Neural progenitor cell (in vitro differentiated cells): ENCODE data around the gene ZNF200. TPM values are rescaled to one million over a fixed set of nuclear protein-coding genes. Genes with fewer than 3 reads are reported as not detected.

Experiments
- DNase-seq: peaks from one replicate; pipeline ENCODE4 v3.0.0-alpha.2; 2016; ENCODE audit warnings: low spot score
- H2AFZ ChIP-seq: fragments of 200-600 bp; sonication (generic); replicated peaks from 2 replicates; pipeline ENCODE4 v1.6.1; 2016; ENCODE audit warnings: antibody characterized with exemption
- H3F3A ChIP-seq: fragments of 200-600 bp; sonication (generic); 2 replicates; pipeline ENCODE4 v1.6.1; 2016; ENCODE audit warnings: antibody characterized with exemption, low read depth
- H3K27ac ChIP-seq: fragments of 200-600 bp; sonication (generic); 2 replicates; pipeline ENCODE4 v1.5.1; 2016; ENCODE audit warnings: mild to moderate bottlenecking
- H3K27me3 ChIP-seq: fragments of 200-600 bp; sonication (generic); 2 replicates; pipeline ENCODE4 v1.6.1; 2016; ENCODE audit warnings: mild to moderate bottlenecking, moderate library complexity
- H3K36me3 ChIP-seq: fragments of 200-600 bp; sonication (generic); 2 replicates; pipeline ENCODE4 v1.5.1; 2016
- H3K4me1 ChIP-seq: fragments of 200-600 bp; sonication (generic); 2 replicates; pipeline ENCODE4 v1.6.1; 2016; ENCODE audit warnings: mixed run types
- H3K4me2 ChIP-seq: fragments of 200-600 bp; sonication (generic); 2 replicates; pipeline ENCODE4 v1.6.1; 2016
- H3K4me3 ChIP-seq: fragments of 200-600 bp; sonication (generic); 2 replicates; pipeline ENCODE4 v1.5.1; 2016
- H3K79me2 ChIP-seq: fragments of 200-600 bp; sonication (generic); 2 replicates; pipeline ENCODE4 v1.6.1; 2016; ENCODE audit warnings: low read depth
- H3K9ac ChIP-seq: fragments of 200-600 bp; sonication (generic); 2 replicates; pipeline ENCODE4 v1.6.1; 2016
- H3K9me3 ChIP-seq: fragments of 200-600 bp; sonication (generic); 2 replicates; pipeline ENCODE4 v1.5.1; 2016; ENCODE audit warnings: low read depth
- H4K20me1 ChIP-seq: fragments of 200-600 bp; sonication (generic); 2 replicates; pipeline ENCODE4 v1.6.1; 2016; ENCODE audit warnings: low read depth
- H3K27ac Mint-ChIP-seq: 3 replicates; pipeline ENCODE4 v1.8.0; 2021; ENCODE audit warnings: mixed read lengths
- H3K27me3 Mint-ChIP-seq: 2 replicates; pipeline ENCODE4 v1.8.0; 2022; ENCODE audit warnings: low read depth, mild to moderate bottlenecking, inconsistent platforms, moderate library complexity, mixed read lengths; ENCODE audit not compliant: insufficient read depth
- H3K36me3 Mint-ChIP-seq: 3 replicates; pipeline ENCODE4 v1.8.0; 2021; ENCODE audit warnings: mixed read lengths
- H3K4me1 Mint-ChIP-seq: 3 replicates; pipeline ENCODE4 v1.8.0; 2021; ENCODE audit warnings: mixed read lengths
- H3K4me3 Mint-ChIP-seq: 3 replicates; pipeline ENCODE4 v1.8.0; 2021; ENCODE audit warnings: mild to moderate bottlenecking, moderate library complexity, mixed read lengths
- H3K9me3 Mint-ChIP-seq: 3 replicates; pipeline ENCODE4 v1.8.0; 2020; ENCODE audit warnings: mixed read lengths
- CTCF ChIP-seq: fragments of 200-600 bp; sonication (generic); IDR thresholded peaks from 2 replicates; pipeline ENCODE4 v1.5.1; 2017; ENCODE audit warnings: antibody characterized with exemption, mild to moderate bottlenecking
- EZH2 ChIP-seq: fragments of 200-600 bp; sonication (generic); IDR thresholded peaks from 2 replicates; pipeline ENCODE4 v1.6.1; 2017; ENCODE audit warnings: antibody characterized with exemption, mild to moderate bottlenecking, moderate library complexity
- EZH2phosphoT487 ChIP-seq: fragments of 200-600 bp; sonication (generic); IDR thresholded peaks from 2 replicates; pipeline ENCODE4 v1.6.1; 2017; ENCODE audit warnings: antibody characterized with exemption
- total RNA-seq: library from RNA; depleted of rRNA; stranded (reverse); fragments of >200 nt; gene quantifications from 2 replicates; pipeline ENCODE4 v1.2.3, GENCODE V29; 2015; ENCODE audit warnings: low replicate concordance

The ZNF200 gene
- total RNA-seq, 1 donor from 2014 or later: 10.1 TPM

GRCh38 chr16:3262517-3262916 lies 27.6 kb upstream of the ZNF200 start:
- no peaks in the 10 kb centered on the region for H3K9me3 ChIP-seq
- H3K9ac ChIP-seq: no peak overlapping the region
- H3K4me3 ChIP-seq: no peak overlapping the region
- Mint-ChIP-seq H3K27ac (no peak overlapping the region), H3K4me3 (peak overlapping the region; percentile 85), H3K9me3 (peaks cover 3% of the 10 kb centered on the region), H3K36me3 (no peaks in the 10 kb centered on the region), H3K4me1 (peaks cover 7% of the 10 kb centered on the region), H3K27me3 (peaks cover 17% of the 10 kb centered on the region)
- peaks cover 20% of the 10 kb centered on the region for H3K27me3 ChIP-seq
- no peak for TF ChIP-seq EZH2phosphoT487
- no peak for TF ChIP-seq CTCF
- no peak for TF ChIP-seq EZH2
- no peak for DNase-seq
- H3K79me2 ChIP-seq: no peaks in the 10 kb centered on the region
- H3K36me3 ChIP-seq: no peaks in the 10 kb centered on the region
- peaks cover 14% of the 10 kb centered on the region for H3F3A ChIP-seq
- H2AFZ ChIP-seq: no peak overlapping the region
- H4K20me1 ChIP-seq: no peaks in the 10 kb centered on the region
- H3K4me1 ChIP-seq: no peaks in the 10 kb centered on the region
- H3K27ac ChIP-seq: no peak overlapping the region
- no peak overlapping the region for H3K4me2 ChIP-seq

- Histone ChIP-seq H4K20me1 (no peaks in the 10 kb centered on the region), H3K9me3 (no peaks in the 10 kb centered on the region), H3K27ac (no peak overlapping the region), H3K4me2 (no peak overlapping the region), H3K79me2 (no peaks in the 10 kb centered on the region), H3F3A (peaks cover 12% of the 10 kb centered on the region), H3K36me3 (no peaks in the 10 kb centered on the region), H3K4me1 (no peaks in the 10 kb centered on the region), H2AFZ (no peak overlapping the region), H3K4me3 (no peak overlapping the region), H3K27me3 (peaks cover 20% of the 10 kb centered on the region), H3K9ac (no peak overlapping the region)
- Mint-ChIP-seq H3K36me3 (no peaks in the 10 kb centered on the region), H3K27ac (no peak overlapping the region), H3K4me3 (no peak overlapping the region), H3K9me3 (peaks cover 3% of the 10 kb centered on the region), H3K27me3 (peaks cover 18% of the 10 kb centered on the region), H3K4me1 (peaks cover 7% of the 10 kb centered on the region)
- no peak for TF ChIP-seq EZH2
- no peak for TF ChIP-seq EZH2phosphoT487
- no peak for TF ChIP-seq CTCF
- no peak for DNase-seq
Observed at GRCh38 chr16:3259836-3260235, 24.9 kb upstream of the ZNF200 start.

- Mint-ChIP-seq H3K27ac (no peak overlapping the region), H3K4me1 (no peaks in the 10 kb centered on the region), H3K9me3 (peaks cover 5% of the 10 kb centered on the region), H3K36me3 (no peaks in the 10 kb centered on the region), H3K4me3 (no peak overlapping the region), H3K27me3 (peaks cover 18% of the 10 kb centered on the region)
- no peaks in the 10 kb centered on the region for H3F3A ChIP-seq
- H3K27ac ChIP-seq: no peak overlapping the region
- H3K4me3 ChIP-seq: no peak overlapping the region
- no peak overlapping the region for H2AFZ ChIP-seq
- no peaks in the 10 kb centered on the region for H4K20me1 ChIP-seq
- no peak overlapping the region for H3K9ac ChIP-seq
- H3K36me3 ChIP-seq: no peaks in the 10 kb centered on the region
- no peaks in the 10 kb centered on the region for H3K9me3 ChIP-seq
- H3K79me2 ChIP-seq: no peaks in the 10 kb centered on the region
- peaks cover 3% of the 10 kb centered on the region for H3K27me3 ChIP-seq
- no peak overlapping the region for H3K4me2 ChIP-seq
- TF ChIP-seq EZH2phosphoT487: no peak
- TF ChIP-seq EZH2: no peak
- no peaks in the 10 kb centered on the region for H3K4me1 ChIP-seq
- DNase-seq: no peak
Observed at GRCh38 chr16:3256866-3257465, 22.0 kb upstream of the ZNF200 start.

GRCh38 chr16:3256146-3256865 lies 21.3 kb upstream of the ZNF200 start, which contains the start of gene MEFV:
TSS of gene MEFV (minus strand) at chr16:3256633. CDS start at chr16:3256587, 46 bp downstream.
- no peaks in the 10 kb centered on the region for H4K20me1 ChIP-seq
- no peak within 1 kb of the TSS for H3K27ac ChIP-seq
- TF ChIP-seq CTCF (no peak), EZH2 (no peak), EZH2phosphoT487 (no peak)
- no peaks in the 10 kb centered on the region for H3K36me3 ChIP-seq
- H2AFZ ChIP-seq: no peak within 1 kb of the TSS
- H3K27ac Mint-ChIP-seq: no peak within 1 kb of the TSS
- peaks cover 3% of the 10 kb centered on the region for H3K27me3 ChIP-seq
- no peaks in the 10 kb centered on the region for H3K9me3 ChIP-seq
- no peaks in the 10 kb centered on the region for H3K79me2 ChIP-seq
- H3K4me3 ChIP-seq: no peak within 1 kb of the TSS
- no peaks in the 10 kb centered on the region for H3K4me1 ChIP-seq
- H3K9me3 Mint-ChIP-seq: peaks cover 5% of the 10 kb centered on the region
- no peaks in the 10 kb centered on the region for H3K36me3 Mint-ChIP-seq
- no peaks in the 10 kb centered on the region for H3K4me1 Mint-ChIP-seq
- peaks cover 18% of the 10 kb centered on the region for H3K27me3 Mint-ChIP-seq
- H3K9ac ChIP-seq: no peak within 1 kb of the TSS
- no peaks in the 10 kb centered on the region for H3F3A ChIP-seq
- H3K4me2 ChIP-seq: no peak within 1 kb of the TSS
- DNase-seq: no peak
- H3K4me3 Mint-ChIP-seq: no peak within 1 kb of the TSS
